ENCODE data around the gene CELF5.

CELF5 gene

DNA sequence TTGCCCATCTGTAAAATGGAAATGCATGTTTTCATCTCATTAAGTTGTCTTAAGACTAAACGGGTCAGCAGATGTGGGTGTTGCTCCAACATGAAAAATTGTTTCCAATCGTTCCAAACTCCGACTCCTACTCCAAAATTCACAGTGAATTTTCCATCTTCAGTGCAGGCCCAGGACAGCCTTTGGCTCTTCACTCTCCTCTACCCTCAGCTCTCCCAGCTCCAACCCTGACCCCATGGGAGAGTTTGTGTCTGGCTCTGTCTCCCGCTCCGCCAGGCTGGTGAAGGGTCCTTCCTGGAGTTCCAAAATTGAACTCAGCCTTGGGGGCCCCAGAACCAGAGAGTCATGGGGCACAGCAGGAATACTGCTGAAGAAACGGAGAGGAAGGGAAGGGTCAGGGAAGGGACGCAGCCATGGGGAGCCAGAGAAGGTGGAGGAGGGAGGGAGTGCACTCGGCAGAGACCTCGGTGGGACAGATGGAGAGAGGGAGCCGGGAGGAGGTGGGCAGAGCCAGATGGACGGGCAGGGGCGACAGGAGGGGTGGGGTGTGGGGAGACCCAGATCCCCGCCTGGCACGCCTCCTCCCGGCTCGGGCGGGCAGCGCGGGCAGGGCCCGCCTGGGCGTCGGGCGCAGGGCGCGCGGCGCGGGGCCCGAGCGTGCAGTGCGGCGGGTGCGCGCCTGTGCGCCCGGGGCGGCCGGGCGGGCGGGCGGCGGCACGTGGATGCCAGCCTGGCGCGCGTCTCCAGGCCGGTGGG is 45.6 kb downstream of the CELF5 start:
- Histone ChIP-seq H3K36me3 (ENCODE audit: low read depth) (no peaks in the 10 kb centered on the region), H3K27ac (ENCODE audit: poor library complexity, severe bottlenecking) (no peak overlapping the region), H3K4me3 (ENCODE audit: severe bottlenecking) (no peak overlapping the region), H3K4me1 (ENCODE audit: insufficient read depth, poor library complexity, severe bottlenecking) (no peaks in the 10 kb centered on the region), H3K27me3 (ENCODE audit: insufficient read depth, poor library complexity, severe bottlenecking) (peaks cover 17% of the 10 kb centered on the region), H3K9me3 (ENCODE audit: severe bottlenecking) (no peaks in the 10 kb centered on the region)
- DNase-seq (ENCODE audit: low spot score) (no peak), ATAC-seq (ENCODE audit: low read depth) (no peak)
- TF ChIP-seq, protein P1, sequence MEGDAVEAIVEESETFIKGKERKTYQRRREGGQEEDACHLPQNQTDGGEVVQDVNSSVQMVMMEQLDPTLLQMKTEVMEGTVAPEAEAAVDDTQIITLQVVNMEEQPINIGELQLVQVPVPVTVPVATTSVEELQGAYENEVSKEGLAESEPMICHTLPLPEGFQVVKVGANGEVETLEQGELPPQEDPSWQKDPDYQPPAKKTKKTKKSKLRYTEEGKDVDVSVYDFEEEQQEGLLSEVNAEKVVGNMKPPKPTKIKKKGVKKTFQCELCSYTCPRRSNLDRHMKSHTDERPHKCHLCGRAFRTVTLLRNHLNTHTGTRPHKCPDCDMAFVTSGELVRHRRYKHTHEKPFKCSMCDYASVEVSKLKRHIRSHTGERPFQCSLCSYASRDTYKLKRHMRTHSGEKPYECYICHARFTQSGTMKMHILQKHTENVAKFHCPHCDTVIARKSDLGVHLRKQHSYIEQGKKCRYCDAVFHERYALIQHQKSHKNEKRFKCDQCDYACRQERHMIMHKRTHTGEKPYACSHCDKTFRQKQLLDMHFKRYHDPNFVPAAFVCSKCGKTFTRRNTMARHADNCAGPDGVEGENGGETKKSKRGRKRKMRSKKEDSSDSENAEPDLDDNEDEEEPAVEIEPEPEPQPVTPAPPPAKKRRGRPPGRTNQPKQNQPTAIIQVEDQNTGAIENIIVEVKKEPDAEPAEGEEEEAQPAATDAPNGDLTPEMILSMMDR (IDR thresholded peaks at IDR 0.05; ENCODE audit: poor library complexity, severe bottlenecking) = no peak

DNA sequence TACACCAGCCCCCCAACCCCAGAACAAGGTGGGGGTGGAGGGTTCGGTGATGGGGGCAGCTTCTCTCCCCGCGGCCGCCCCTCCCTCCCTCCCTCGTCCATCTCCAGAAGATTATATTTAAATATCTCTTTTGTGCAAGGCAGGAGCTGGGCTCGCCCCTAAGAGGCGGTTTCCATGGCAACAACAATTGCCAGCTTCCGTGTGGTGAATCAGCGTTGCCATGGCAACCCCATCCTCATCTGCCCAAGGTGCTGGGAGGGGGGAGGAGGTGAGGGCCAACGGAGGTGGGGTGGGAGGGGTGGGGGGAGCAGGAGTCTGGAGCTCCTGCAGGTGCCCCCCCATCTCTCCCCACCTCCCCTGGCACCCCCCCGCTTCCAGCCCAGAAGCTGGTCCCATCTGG is 46.4 kb downstream of the CELF5 start:
- H3K4me1 ChIP-seq (ENCODE audit: insufficient read depth, poor library complexity, severe bottlenecking) = no peaks in the 10 kb centered on the region
- H3K27ac ChIP-seq (ENCODE audit: poor library complexity, severe bottlenecking) = no peak overlapping the region
- TF ChIP-seq, protein P1 (IDR thresholded peaks at IDR 0.05; ENCODE audit: poor library complexity, severe bottlenecking) = no peak
- H3K4me3 ChIP-seq (ENCODE audit: severe bottlenecking) = no peak overlapping the region
- ATAC-seq (ENCODE audit: low read depth) (no peak), DNase-seq (ENCODE audit: low spot score) (no peak)
- H3K9me3 ChIP-seq (ENCODE audit: severe bottlenecking) = no peaks in the 10 kb centered on the region
- no peaks in the 10 kb centered on the region for H3K36me3 ChIP-seq (ENCODE audit: low read depth)
- peaks cover 17% of the 10 kb centered on the region for H3K27me3 ChIP-seq (ENCODE audit: insufficient read depth, poor library complexity, severe bottlenecking)

DNA sequence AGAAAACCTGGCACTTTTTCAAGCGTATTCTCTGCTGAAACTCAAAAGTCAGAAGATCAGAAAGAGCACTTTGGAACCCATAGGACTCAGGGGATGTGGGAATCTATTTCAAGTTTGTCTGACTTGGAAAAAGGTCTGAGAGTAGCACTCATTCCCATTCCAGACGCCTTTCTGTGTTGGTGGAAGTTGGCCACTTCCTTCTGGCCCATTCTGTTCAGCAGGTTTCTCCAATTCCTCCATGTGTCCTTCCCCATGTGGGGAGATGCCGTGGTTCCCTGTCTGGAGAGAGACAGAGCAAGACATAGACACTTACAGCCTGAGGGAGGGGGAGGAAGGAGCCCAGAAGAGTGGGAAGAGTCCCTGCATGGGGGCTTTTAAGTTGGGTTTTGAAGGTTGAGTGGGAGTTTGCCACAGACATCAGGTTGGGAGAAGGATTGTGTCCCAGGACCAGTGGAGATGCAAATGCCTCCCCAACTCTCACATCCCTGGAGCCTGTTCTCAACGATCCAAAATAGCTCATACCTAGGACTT is 48.0 kb downstream of the CELF5 start:
- Histone ChIP-seq H3K9me3 (ENCODE audit: severe bottlenecking) (no peaks in the 10 kb centered on the region), H3K4me3 (ENCODE audit: severe bottlenecking) (no peak overlapping the region), H3K27me3 (ENCODE audit: insufficient read depth, poor library complexity, severe bottlenecking) (peaks cover 17% of the 10 kb centered on the region), H3K4me1 (ENCODE audit: insufficient read depth, poor library complexity, severe bottlenecking) (no peaks in the 10 kb centered on the region), H3K27ac (ENCODE audit: poor library complexity, severe bottlenecking) (no peak overlapping the region), H3K36me3 (ENCODE audit: low read depth) (no peaks in the 10 kb centered on the region)
- ATAC-seq (ENCODE audit: low read depth) (no peak), DNase-seq (ENCODE audit: low spot score) (no peak)
- TF ChIP-seq, protein P1 (IDR thresholded peaks at IDR 0.05; ENCODE audit: poor library complexity, severe bottlenecking) = no peak

DNA sequence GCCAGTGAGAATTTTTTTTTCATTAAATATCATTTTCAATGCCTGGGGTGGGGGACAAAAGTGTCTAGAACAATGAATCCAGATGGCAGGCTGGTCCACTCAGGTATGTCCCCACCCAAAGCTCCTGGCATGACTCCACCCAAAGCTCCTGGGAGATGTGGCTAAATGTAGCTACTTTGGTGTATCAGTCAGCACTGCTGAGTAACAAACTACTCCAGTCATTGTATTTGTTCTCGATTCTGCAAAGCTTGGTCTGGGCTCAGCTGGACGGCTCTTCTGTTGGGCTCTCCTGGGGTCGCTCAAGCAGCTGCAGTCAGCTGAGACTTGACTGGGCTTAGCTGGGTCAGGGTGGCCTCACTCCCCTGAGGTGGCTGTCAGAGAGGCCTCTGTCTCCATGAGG is 48.5 kb downstream of the CELF5 start:
- H3K27me3 ChIP-seq (ENCODE audit: insufficient read depth, poor library complexity, severe bottlenecking) = peaks cover 17% of the 10 kb centered on the region
- TF ChIP-seq, protein P1 (IDR thresholded peaks at IDR 0.05; ENCODE audit: poor library complexity, severe bottlenecking) = no peak
- H3K27ac ChIP-seq (ENCODE audit: poor library complexity, severe bottlenecking) = no peak overlapping the region
- H3K4me3 ChIP-seq (ENCODE audit: severe bottlenecking) = no peak overlapping the region
- no peaks in the 10 kb centered on the region for H3K9me3 ChIP-seq (ENCODE audit: severe bottlenecking)
- H3K4me1 ChIP-seq (ENCODE audit: insufficient read depth, poor library complexity, severe bottlenecking) = no peaks in the 10 kb centered on the region
- no peaks in the 10 kb centered on the region for H3K36me3 ChIP-seq (ENCODE audit: low read depth)
- no peak for ATAC-seq (ENCODE audit: low read depth)
- no peak for DNase-seq (ENCODE audit: low spot score)

Data from RWPE2 (cell line).